HepG2 (cell line): ENCODE results near the gene KBTBD2. TPM values are rescaled to one million over a fixed set of nuclear protein-coding genes. Genes with fewer than 3 reads are reported as not detected.

Experiments used
- AKNA ChIP-seq: sonication (generic); formaldehyde crosslinking; IDR thresholded peaks from 2 replicates; pipeline ENCODE4 v1.4.0; 2020; ENCODE audit warnings: missing genetic modification reagents, borderline replicate concordance
- FLYWCH1 ChIP-seq: sonication (generic); formaldehyde crosslinking; IDR thresholded peaks from 2 replicates; pipeline ENCODE4 v1.8.1; 2023; ENCODE audit warnings: mild to moderate bottlenecking, missing genetic modification reagents
- HMGXB4 ChIP-seq, 2 experiments: sonication (generic) in 1 of 2; formaldehyde crosslinking in 1 of 2; IDR thresholded peaks; 2 replicates each; pipeline versions ENCODE4 v1.4.0 to v1.6.1; 2018 to 2020; ENCODE audit warnings: missing genetic modification reagents in 2 of 2, borderline replicate concordance in 1 of 2, low read depth in 1 of 2, mild to moderate bottlenecking in 1 of 2, missing biosample characterization in 1 of 2
- KDM2A ChIP-seq: sonication (generic); formaldehyde crosslinking; IDR thresholded peaks from 2 replicates; pipeline ENCODE4 v1.4.0; 2020; ENCODE audit warnings: low read depth, missing genetic modification reagents, borderline replicate concordance
- MIER2 ChIP-seq: IDR thresholded peaks from 2 replicates; pipeline ENCODE4 v1.6.1; 2016; ENCODE audit warnings: missing biosample characterization, missing genetic modification reagents
- REL ChIP-seq: sonication (generic); formaldehyde crosslinking; conservative IDR thresholded peaks from 2 replicates; pipeline ENCODE4 v1.8.0; 2022; ENCODE audit warnings: mild to moderate bottlenecking, missing genetic modification reagents, moderate library complexity
- REXO4 ChIP-seq: sonication (generic); formaldehyde crosslinking; IDR thresholded peaks from 2 replicates; pipeline ENCODE4 v1.8.0; 2022; ENCODE audit warnings: missing genetic modification reagents, mild to moderate bottlenecking, borderline replicate concordance
- RORA ChIP-seq: sonication (generic); formaldehyde crosslinking; IDR thresholded peaks from 2 replicates; pipeline ENCODE4 v1.5.0; 2020; ENCODE audit warnings: mild to moderate bottlenecking, missing genetic modification reagents, moderate library complexity
- ZBTB7A ChIP-seq: sonication (generic); formaldehyde crosslinking; IDR thresholded peaks from 2 replicates; pipeline ENCODE4 v1.8.0; 2022; ENCODE audit warnings: mild to moderate bottlenecking, missing genetic modification reagents
- ZKSCAN8 ChIP-seq: IDR thresholded peaks from 2 replicates; pipeline ENCODE4 v1.6.1; 2016; ENCODE audit warnings: borderline replicate concordance, missing genetic modification reagents, missing compliant biosample characterization
- ZNF101 ChIP-seq: sonication (generic); formaldehyde crosslinking; IDR thresholded peaks from 2 replicates; pipeline ENCODE4 v1.4.0; 2020; ENCODE audit warnings: mild to moderate bottlenecking, low read depth, missing genetic modification reagents, borderline replicate concordance
- ZNF253 ChIP-seq: sonication (generic); formaldehyde crosslinking; IDR thresholded peaks from 2 replicates; pipeline ENCODE4 v1.8.0; 2022; ENCODE audit warnings: mild to moderate bottlenecking, missing genetic modification reagents, borderline replicate concordance
- ZNF552 ChIP-seq: sonication (generic); formaldehyde crosslinking; IDR thresholded peaks from 2 replicates; pipeline ENCODE4 v1.9.0; 2022; ENCODE audit warnings: missing genetic modification reagents, mild to moderate bottlenecking, borderline replicate concordance
- ZNF615 ChIP-seq: sonication (generic); formaldehyde crosslinking; IDR thresholded peaks from 2 replicates; pipeline ENCODE4 v1.5.0; 2020; ENCODE audit warnings: mild to moderate bottlenecking, missing genetic modification reagents, borderline replicate concordance
- ZNF616 ChIP-seq: sonication (generic); formaldehyde crosslinking; IDR thresholded peaks from 2 replicates; pipeline ENCODE4 v1.5.0; 2020; ENCODE audit warnings: low read depth, mild to moderate bottlenecking, missing genetic modification reagents
- polyA plus RNA-seq, 8 experiments: library from polyadenylated mRNA; depleted of rRNA in 3 of 8; stranded (reverse) in 7 of 8; unstranded in 1 of 8; fragments of >200 nt; fragmentation: Illumina TruSeq in 4 of 8; extraction: Trizol in 4 of 8; gene quantifications; 2 replicates each; pipeline versions ENCODE4 v1.2.1 to v1.2.3, GENCODE V29; 2011 to 2016; ENCODE audit warnings: low read depth in 4 of 8, missing spikeins in 1 of 8, mixed read lengths in 1 of 8; ENCODE audit not compliant: insufficient read depth in 1 of 8
- total RNA-seq, 5 experiments: library from RNA; depleted of rRNA; stranded (reverse); fragments of >200 nt; fragmentation: Illumina TruSeq; extraction: Trizol; gene quantifications; 2 replicates each; pipeline ENCODE4 v1.2.3, GENCODE V29; 2016; ENCODE audit warnings: low read depth in 1 of 5
- TF ChIP-seq, protein P1 (sequence below): sonication (generic); formaldehyde crosslinking; IDR thresholded peaks from 2 replicates; pipeline ENCODE4 v1.5.1; 2020; ENCODE audit warnings: mild to moderate bottlenecking, missing genetic modification reagents, moderate library complexity
- TF ChIP-seq, protein P2 (sequence below): sonication (generic); formaldehyde crosslinking; IDR thresholded peaks from 2 replicates; pipeline ENCODE4 v1.5.0; 2020; ENCODE audit warnings: missing genetic modification reagents

The KBTBD2 gene
- total and polyA plus RNA-seq, 2 of the 13 experiments (the other 11 are each of a cell fraction or from before 2014, with no cell fraction given) = 24.0 to 25.2 TPM

GRCh38 chr7:32846630-32847225 lies 44.8 kb downstream of the KBTBD2 start (continued):
- TF ChIP-seq HMGXB4 (CRISPR knock-in tag; IDR thresholded peaks at IDR 0.05; ENCODE audit: borderline replicate concordance in 1 of 2, low read depth in 1 of 2) = peak in 1 of 2 experiments; percentile 24; a peak in 1 of 4 replicates
- TF ChIP-seq ZKSCAN8 = no peak
- TF ChIP-seq ZBTB7A (CRISPR knock-in tag) = no peak
- TF ChIP-seq, protein P1, sequence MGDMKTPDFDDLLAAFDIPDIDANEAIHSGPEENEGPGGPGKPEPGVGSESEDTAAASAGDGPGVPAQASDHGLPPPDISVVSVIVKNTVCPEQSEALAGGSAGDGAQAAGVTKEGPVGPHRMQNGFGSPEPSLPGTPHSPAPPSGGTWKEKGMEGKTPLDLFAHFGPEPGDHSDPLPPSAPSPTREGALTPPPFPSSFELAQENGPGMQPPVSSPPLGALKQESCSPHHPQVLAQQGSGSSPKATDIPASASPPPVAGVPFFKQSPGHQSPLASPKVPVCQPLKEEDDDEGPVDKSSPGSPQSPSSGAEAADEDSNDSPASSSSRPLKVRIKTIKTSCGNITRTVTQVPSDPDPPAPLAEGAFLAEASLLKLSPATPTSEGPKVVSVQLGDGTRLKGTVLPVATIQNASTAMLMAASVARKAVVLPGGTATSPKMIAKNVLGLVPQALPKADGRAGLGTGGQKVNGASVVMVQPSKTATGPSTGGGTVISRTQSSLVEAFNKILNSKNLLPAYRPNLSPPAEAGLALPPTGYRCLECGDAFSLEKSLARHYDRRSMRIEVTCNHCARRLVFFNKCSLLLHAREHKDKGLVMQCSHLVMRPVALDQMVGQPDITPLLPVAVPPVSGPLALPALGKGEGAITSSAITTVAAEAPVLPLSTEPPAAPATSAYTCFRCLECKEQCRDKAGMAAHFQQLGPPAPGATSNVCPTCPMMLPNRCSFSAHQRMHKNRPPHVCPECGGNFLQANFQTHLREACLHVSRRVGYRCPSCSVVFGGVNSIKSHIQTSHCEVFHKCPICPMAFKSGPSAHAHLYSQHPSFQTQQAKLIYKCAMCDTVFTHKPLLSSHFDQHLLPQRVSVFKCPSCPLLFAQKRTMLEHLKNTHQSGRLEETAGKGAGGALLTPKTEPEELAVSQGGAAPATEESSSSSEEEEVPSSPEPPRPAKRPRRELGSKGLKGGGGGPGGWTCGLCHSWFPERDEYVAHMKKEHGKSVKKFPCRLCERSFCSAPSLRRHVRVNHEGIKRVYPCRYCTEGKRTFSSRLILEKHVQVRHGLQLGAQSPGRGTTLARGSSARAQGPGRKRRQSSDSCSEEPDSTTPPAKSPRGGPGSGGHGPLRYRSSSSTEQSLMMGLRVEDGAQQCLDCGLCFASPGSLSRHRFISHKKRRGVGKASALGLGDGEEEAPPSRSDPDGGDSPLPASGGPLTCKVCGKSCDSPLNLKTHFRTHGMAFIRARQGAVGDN = no peak
- no peak for TF ChIP-seq FLYWCH1 (CRISPR knock-in tag)
- no peak for TF ChIP-seq ZNF552 (CRISPR knock-in tag)
- no peak for TF ChIP-seq ZNF253 (CRISPR knock-in tag)
- no peak for TF ChIP-seq REXO4 (CRISPR knock-in tag)
- TF ChIP-seq AKNA (CRISPR knock-in tag) = no peak
- TF ChIP-seq KDM2A (CRISPR knock-in tag) = no peak
- no peak for TF ChIP-seq ZNF616 (CRISPR knock-in tag)
- no peak for TF ChIP-seq ZNF615 (CRISPR knock-in tag)
- TF ChIP-seq, protein P2, sequence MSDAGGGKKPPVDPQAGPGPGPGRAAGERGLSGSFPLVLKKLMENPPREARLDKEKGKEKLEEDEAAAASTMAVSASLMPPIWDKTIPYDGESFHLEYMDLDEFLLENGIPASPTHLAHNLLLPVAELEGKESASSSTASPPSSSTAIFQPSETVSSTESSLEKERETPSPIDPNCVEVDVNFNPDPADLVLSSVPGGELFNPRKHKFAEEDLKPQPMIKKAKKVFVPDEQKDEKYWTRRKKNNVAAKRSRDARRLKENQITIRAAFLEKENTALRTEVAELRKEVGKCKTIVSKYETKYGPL (CRISPR knock-in tag) = no peak
- TF ChIP-seq MIER2 (CRISPR knock-in tag) = no peak
- no peak for TF ChIP-seq ZNF101 (CRISPR knock-in tag)
- no peak for TF ChIP-seq REL (CRISPR knock-in tag)
- no peak for TF ChIP-seq RORA (CRISPR knock-in tag)
